SU-DHL-6 (cell line): ENCODE results near the gene KRT32.
"Not testable (repeated sequence)": the region's sequence is repeated elsewhere in the genome, so short reads cannot be mapped to it uniquely, and the experiment has no call there.

Experiments
- H2AFZ ChIP-seq: fragments of 200-600 bp; sonication (generic); 2 replicates; pipeline ENCODE4 v1.6.1; 2014; ENCODE audit warnings: low read depth, mild to moderate bottlenecking, moderate library complexity, mixed read lengths, antibody characterized with exemption, low read length; ENCODE audit not compliant: severe bottlenecking
- H3F3A ChIP-seq: fragments of 200-600 bp; shearing (Covaris generic); 2 replicates; pipeline ENCODE4 v1.6.0; 2016; ENCODE audit warnings: antibody characterized with exemption, mild to moderate bottlenecking; ENCODE audit not compliant: insufficient read depth
- H3K27ac ChIP-seq: fragments of 200-600 bp; sonication (generic); 2 replicates; pipeline ENCODE4 v1.5.1; 2016; ENCODE audit warnings: low read depth, mild to moderate bottlenecking, low read length, moderate library complexity, mixed read lengths
- H3K27me3 ChIP-seq: fragments of 200-600 bp; sonication (generic), shearing (Covaris generic); 2 replicates; pipeline ENCODE4 v1.6.0; 2014; ENCODE audit warnings: mild to moderate bottlenecking, low read length
- H3K36me3 ChIP-seq: fragments of 200-600 bp; sonication (generic); 2 replicates; pipeline ENCODE4 v1.6.1; 2014; ENCODE audit warnings: mild to moderate bottlenecking, low read length, mixed read lengths
- H3K4me2 ChIP-seq: fragments of 300-600, 200-600 bp; shearing (Covaris generic), sonication (generic); 2 replicates; pipeline ENCODE4 v1.6.0; 2014; ENCODE audit warnings: low read length, low read depth, mild to moderate bottlenecking; ENCODE audit not compliant: poor library complexity, severe bottlenecking
- H3K4me3 ChIP-seq: fragments of 200-600 bp; sonication (generic); 2 replicates; pipeline ENCODE4 v1.5.1; 2014; ENCODE audit warnings: antibody characterized with exemption, low read length, mild to moderate bottlenecking, mixed read lengths; ENCODE audit not compliant: insufficient read depth, poor library complexity, severe bottlenecking
- H3K79me2 ChIP-seq: fragments of 200-600 bp; sonication (generic); 2 replicates; pipeline ENCODE4 v1.6.1; 2014; ENCODE audit warnings: mild to moderate bottlenecking, low read length, moderate library complexity; ENCODE audit not compliant: insufficient read depth
- H3K9ac ChIP-seq: fragments of 200-600 bp; sonication (generic); 2 replicates; pipeline ENCODE4 v1.7.0; 2014; ENCODE audit warnings: mild to moderate bottlenecking, low read length
- H3K9me2 ChIP-seq: fragments of 200-600 bp; sonication (generic); replicated peaks from 2 replicates; pipeline ENCODE4 v1.6.1; 2014; ENCODE audit warnings: low read length; ENCODE audit not compliant: insufficient read depth
- H3K9me3 ChIP-seq: fragments of 200-600 bp; sonication (generic); 2 replicates; pipeline ENCODE4 v1.6.1; 2014; ENCODE audit warnings: low read length, mixed read lengths; ENCODE audit not compliant: insufficient read depth
- H4K20me1 ChIP-seq: fragments of 200-600 bp; sonication (generic); 2 replicates; pipeline ENCODE4 v1.6.1; 2014; ENCODE audit warnings: low read depth, mild to moderate bottlenecking, antibody characterized with exemption, low read length, moderate library complexity, mixed read lengths
- EZH2phosphoT487 ChIP-seq: fragments of 200-600 bp; sonication (generic), shearing (Covaris generic); conservative IDR thresholded peaks from 2 replicates; pipeline ENCODE4 v1.6.1; 2018; ENCODE audit warnings: mild to moderate bottlenecking, antibody characterized with exemption, low read length, moderate library complexity, mixed read lengths
- TF ChIP-seq, protein P1 (sequence below): fragments of 200-600 bp; sonication (generic); IDR thresholded peaks from one replicate; pipeline ENCODE4 v1.5.1; 2017; ENCODE audit warnings: antibody characterized with exemption, mild to moderate bottlenecking, low read length, moderate library complexity; ENCODE audit not compliant: insufficient read depth, poor library complexity, severe bottlenecking

KRT32 gene

GRCh38 chr17:41433586-41433985, 33.6 kb downstream of the KRT32 start:
- H3K36me3 ChIP-seq: no peaks in the 10 kb centered on the region
- H3K4me2 ChIP-seq: no peak overlapping the region
- H3K27ac ChIP-seq: no peak overlapping the region
- no peaks in the 10 kb centered on the region for H3K79me2 ChIP-seq
- H2AFZ ChIP-seq: no peak overlapping the region
- H3K27me3 ChIP-seq: no peaks in the 10 kb centered on the region
- no peaks in the 10 kb centered on the region for H3K9me2 ChIP-seq
- H3K4me3 ChIP-seq: no peak overlapping the region
- no peaks in the 10 kb centered on the region for H4K20me1 ChIP-seq
- H3K9ac ChIP-seq: no peak overlapping the region
- no peaks in the 10 kb centered on the region for H3K9me3 ChIP-seq
- no peaks in the 10 kb centered on the region for H3F3A ChIP-seq
- no peak for TF ChIP-seq EZH2phosphoT487
- TF ChIP-seq, protein P1, sequence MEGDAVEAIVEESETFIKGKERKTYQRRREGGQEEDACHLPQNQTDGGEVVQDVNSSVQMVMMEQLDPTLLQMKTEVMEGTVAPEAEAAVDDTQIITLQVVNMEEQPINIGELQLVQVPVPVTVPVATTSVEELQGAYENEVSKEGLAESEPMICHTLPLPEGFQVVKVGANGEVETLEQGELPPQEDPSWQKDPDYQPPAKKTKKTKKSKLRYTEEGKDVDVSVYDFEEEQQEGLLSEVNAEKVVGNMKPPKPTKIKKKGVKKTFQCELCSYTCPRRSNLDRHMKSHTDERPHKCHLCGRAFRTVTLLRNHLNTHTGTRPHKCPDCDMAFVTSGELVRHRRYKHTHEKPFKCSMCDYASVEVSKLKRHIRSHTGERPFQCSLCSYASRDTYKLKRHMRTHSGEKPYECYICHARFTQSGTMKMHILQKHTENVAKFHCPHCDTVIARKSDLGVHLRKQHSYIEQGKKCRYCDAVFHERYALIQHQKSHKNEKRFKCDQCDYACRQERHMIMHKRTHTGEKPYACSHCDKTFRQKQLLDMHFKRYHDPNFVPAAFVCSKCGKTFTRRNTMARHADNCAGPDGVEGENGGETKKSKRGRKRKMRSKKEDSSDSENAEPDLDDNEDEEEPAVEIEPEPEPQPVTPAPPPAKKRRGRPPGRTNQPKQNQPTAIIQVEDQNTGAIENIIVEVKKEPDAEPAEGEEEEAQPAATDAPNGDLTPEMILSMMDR: no peak

- H3K27me3 ChIP-seq, H3K27ac ChIP-seq, H3F3A ChIP-seq, H3K9ac ChIP-seq, H3K36me3 ChIP-seq, H2AFZ ChIP-seq, H3K4me3 ChIP-seq, H4K20me1 ChIP-seq, H3K4me2 ChIP-seq, H3K9me2 ChIP-seq, H3K9me3 ChIP-seq, H3K79me2 ChIP-seq: not testable (repeated sequence)
These were observed 36.8 kb downstream of the KRT32 start for GRCh38 chr17:41430376-41430775.

- Histone ChIP-seq H3K9me3 (no peaks in the 10 kb centered on the region), H3K9ac (no peak overlapping the region), H3K79me2 (no peaks in the 10 kb centered on the region), H4K20me1 (no peaks in the 10 kb centered on the region), H3K27ac (no peak overlapping the region), H3K27me3 (no peaks in the 10 kb centered on the region), H3F3A (no peaks in the 10 kb centered on the region), H3K36me3 (no peaks in the 10 kb centered on the region), H3K9me2 (no peaks in the 10 kb centered on the region), H2AFZ (no peak overlapping the region), H3K4me2 (no peak overlapping the region), H3K4me3 (no peak overlapping the region)
- TF ChIP-seq, protein P1: no peak
- no peak for TF ChIP-seq EZH2phosphoT487
These were observed 37.5 kb downstream of the KRT32 start for GRCh38 chr17:41429667-41430066.

GRCh38 chr17:41428591-41429291, 38.4 kb downstream of the KRT32 start:
- Histone ChIP-seq H2AFZ (no peak overlapping the region), H3K27ac (no peak overlapping the region), H3K79me2 (no peaks in the 10 kb centered on the region), H3K9ac (no peak overlapping the region), H3F3A (no peaks in the 10 kb centered on the region), H3K4me2 (no peak overlapping the region), H4K20me1 (no peaks in the 10 kb centered on the region), H3K4me3 (no peak overlapping the region), H3K36me3 (no peaks in the 10 kb centered on the region), H3K9me2 (no peaks in the 10 kb centered on the region), H3K27me3 (no peaks in the 10 kb centered on the region), H3K9me3 (no peaks in the 10 kb centered on the region)
- no peak for TF ChIP-seq EZH2phosphoT487
- TF ChIP-seq, protein P1: no peak
